ENCODE results near the gene SLC16A12.

- TF ChIP-seq CTCF (optimal IDR thresholded peaks at IDR 0.05 in 1 of 3, IDR thresholded peaks at IDR 0.05 in 1 of 3, conservative IDR thresholded peaks at IDR 0.05 in 1 of 3; ENCODE audit: extremely low read depth in 1 of 3, insufficient read depth in 2 of 3, low read length in 3 of 3) (no peak), EZH2 (IDR thresholded peaks at IDR 0.05; ENCODE audit: low read length) (no peak)
Observed at GRCh38 chr10:89440226-89441009, 95.0 kb downstream of the SLC16A12 start.

All from keratinocyte (primary cell).